B cell (primary cell): ENCODE measurements around the gene SLC1A5. TPM values are rescaled to one million over a fixed set of nuclear protein-coding genes. Genes with fewer than 3 reads are reported as not detected.

ENCODE experiments used
- ATAC-seq: fragments of 200-7000 bp; cut with Tn5 transposase; one replicate; pipeline ENCODE4 v1.10.0; 2021; ENCODE audit warnings: low read depth, mild to moderate bottlenecking, moderate number of reproducible peaks, moderate library complexity
- CTCF ChIA-PET: fragments of 350-600 bp; sonication (Branson Sonifier 250); formaldehyde crosslinking; loops from one replicate; lab custom pipeline; 2021; ENCODE audit warnings: antibody characterized with exemption, inconsistent platforms; lab: Charles Lee
- POLR2A ChIA-PET: fragments of 350-600 bp; sonication (Branson Sonifier 250); formaldehyde crosslinking; loops from one replicate; lab custom pipeline; 2021; ENCODE audit warnings: antibody characterized with exemption; lab: Charles Lee
- DNase-seq: peaks from one replicate; pipeline ENCODE4 v3.0.0; 2013
- H2AFZ ChIP-seq: 2 replicates; pipeline ENCODE4 v1.6.1; 2012; ENCODE audit warnings: mild to moderate bottlenecking, low read depth, low read length; ENCODE audit not compliant: insufficient read depth, poor library complexity, severe bottlenecking
- H3K27ac ChIP-seq, 2 donors: 1 replicate in 1 of 2; 2 replicates in 1 of 2; pipeline ENCODE4 v1.5.1; 2012 to 2013; ENCODE audit warnings: low read length in 2 of 2, mild to moderate bottlenecking in 2 of 2, moderate library complexity in 1 of 2
- H3K27me3 ChIP-seq, 4 experiments: fragments of 200-600 bp in 1 of 4; sonication (generic) in 1 of 4; replicated peaks in 1 of 4; 1 replicate in 2 of 4; 2 replicates in 2 of 4; pipeline versions ENCODE4 v1.6.1 to v1.7.0; 2013 to 2016; ENCODE audit warnings: low read length in 3 of 4, mild to moderate bottlenecking in 2 of 4, mixed read lengths in 1 of 4, moderate library complexity in 1 of 4; ENCODE audit not compliant: insufficient read depth in 4 of 4, control insufficient read depth in 3 of 4; ENCODE audit errors: control extremely low read depth in 1 of 4
- H3K36me3 ChIP-seq, 2 experiments: replicated peaks in 1 of 2; 1 replicate in 1 of 2; 2 replicates in 1 of 2; pipeline versions ENCODE4 v1.6.1 to v1.7.1; 2013; ENCODE audit warnings: low read length in 1 of 2; ENCODE audit not compliant: insufficient read depth in 2 of 2, control insufficient read depth in 1 of 2; ENCODE audit errors: control extremely low read depth in 1 of 2, extremely low read depth in 1 of 2
- H3K4me1 ChIP-seq, 2 donors: fragments of 200-600 bp in 1 of 2; sonication (generic) in 1 of 2; 1 replicate in 1 of 2; 2 replicates in 1 of 2; pipeline versions ENCODE4 v1.5.1 to v1.6.1; 2013 to 2017; ENCODE audit warnings: low read length in 2 of 2; ENCODE audit not compliant: control insufficient read depth in 2 of 2, insufficient read depth in 2 of 2
- H3K4me2 ChIP-seq: replicated peaks from 2 replicates; pipeline ENCODE3; 2012; ENCODE audit warnings: mild to moderate bottlenecking, low read depth, low read length; ENCODE audit not compliant: poor library complexity, severe bottlenecking
- H3K4me3 ChIP-seq, 5 experiments: fragments of 200-600 bp in 1 of 5; sonication (generic) in 1 of 5; 1 replicate in 3 of 5; 2 replicates in 2 of 5; pipeline versions ENCODE4 v1.5.1 to v1.7.0; 2011 to 2016; ENCODE audit warnings: low read length in 4 of 5, mild to moderate bottlenecking in 4 of 5, low read depth in 2 of 5, control low read depth in 1 of 5, moderate library complexity in 1 of 5; ENCODE audit not compliant: insufficient read depth in 1 of 5; ENCODE audit errors: control extremely low read depth in 1 of 5, extremely low read depth in 1 of 5
- H3K79me2 ChIP-seq: fragments of 200-600 bp; sonication (generic); one replicate; pipeline ENCODE4 v1.6.0; 2016; ENCODE audit warnings: low read length; ENCODE audit not compliant: control insufficient read depth, insufficient read depth
- H3K9ac ChIP-seq: fragments of 200-600 bp; sonication (generic); 2 replicates; pipeline ENCODE4 v1.6.1; 2017; ENCODE audit warnings: mild to moderate bottlenecking, low read length, moderate library complexity
- H3K9me3 ChIP-seq, 3 donors: one replicate each; pipeline versions ENCODE4 v1.6.1 to v1.7.1; 2013; ENCODE audit warnings: low read length in 2 of 3; ENCODE audit not compliant: control insufficient read depth in 2 of 3, insufficient read depth in 1 of 3; ENCODE audit errors: control extremely low read depth in 1 of 3
- H4K20me1 ChIP-seq: 2 replicates; pipeline ENCODE4 v1.6.0; 2012; ENCODE audit warnings: mild to moderate bottlenecking, low read length; ENCODE audit not compliant: insufficient read depth, control insufficient read depth, poor library complexity, severe bottlenecking
- H3K27ac Mint-ChIP-seq: one replicate; pipeline ENCODE4 v1.8.0; 2021; ENCODE audit warnings: mixed read lengths
- H3K27me3 Mint-ChIP-seq: one replicate; pipeline ENCODE4 v1.8.0; 2021; ENCODE audit warnings: mixed read lengths
- H3K4me1 Mint-ChIP-seq: one replicate; pipeline ENCODE4 v1.8.0; 2021; ENCODE audit warnings: mixed read lengths
- H3K4me3 Mint-ChIP-seq: one replicate; pipeline ENCODE4 v1.8.0; 2021; ENCODE audit warnings: mixed read lengths
- H3K9me3 Mint-ChIP-seq: one replicate; pipeline ENCODE4 v1.8.0; 2022; ENCODE audit warnings: mixed read lengths; ENCODE audit not compliant: insufficient read depth
- CTCF ChIP-seq: fragments of 200-600 bp; IDR thresholded peaks from one replicate; pipeline ENCODE4 v1.8.0; 2022; ENCODE audit warnings: antibody characterized with exemption, mild to moderate bottlenecking
- EZH2 ChIP-seq: IDR thresholded peaks from 2 replicates; pipeline ENCODE4 v1.6.1; 2012; ENCODE audit warnings: borderline replicate concordance, low read depth, mild to moderate bottlenecking, moderate library complexity, low read length; ENCODE audit not compliant: insufficient read depth, poor library complexity, severe bottlenecking
- WGBS: methylation state at CpG from one replicate; pipeline ENCODE4 v1.1.5; 2013; ENCODE audit warnings: missing lambda C conversion rate; ENCODE audit not compliant: insufficient coverage; 5-methylcytosine and 5-hydroxymethylcytosine counted together
- intact Hi-C: fragments of 100-400 bp; cut with micrococcal nuclease; formaldehyde crosslinking; loops from one replicate; pipeline ENCODE4 v1.10.0; 2022
- polyA plus RNA-seq: library from polyadenylated mRNA; depleted of rRNA; stranded (reverse); fragments of >200 nt; gene quantifications from 2 replicates; pipeline ENCODE4 v1.2.3, GENCODE V29; 2012
- total RNA-seq, 2 donors: library from RNA; stranded (reverse); fragments of 120-200 nt in 1 of 2; gene quantifications; 1 replicate in 1 of 2; 2 replicates in 1 of 2; pipeline versions ENCODE4 v1.2.3 to v1.2.4, GENCODE V29; 2013 to 2022

Gene SLC1A5
- total and polyA plus RNA-seq, 2 donors (not counting 1 experiment from before 2014, with no cell fraction given) = 19.0 to 37.3 TPM

- H3K9ac ChIP-seq = no peak overlapping the region
- peaks cover 2% of the 10 kb centered on the region for H3K4me1 Mint-ChIP-seq
- H2AFZ ChIP-seq = peak overlapping the region; percentile 28
Measured at GRCh38 chr19:46766569-46767317, 21.7 kb downstream of the SLC1A5 start.

More at GRCh38 chr19:46766569-46767317, 21.7 kb downstream of the SLC1A5 start:
- DNase-seq (peak; percentile 67), ATAC-seq (peak; percentile 64)
- H4K20me1 ChIP-seq = no peaks in the 10 kb centered on the region
- H3K4me2 ChIP-seq = no peak overlapping the region
- TF ChIP-seq CTCF (peak; percentile 72), EZH2 (no peak)
- no peak overlapping the region for H3K27ac ChIP-seq
- Mint-ChIP-seq H3K27ac (no peak overlapping the region), H3K27me3 (no peaks in the 10 kb centered on the region), H3K4me3 (no peak overlapping the region), H3K9me3 (no peaks in the 10 kb centered on the region)
- CTCF ChIA-PET = interaction anchor here (0.7 to 3.9 kb wide), 16 partner anchors 9 to 1146 kb away, joined by 3 to 54 read pairs (median 5); partner anchors contain the start of gene SLC1A5
- H3K4me1 ChIP-seq = no peaks in the 10 kb centered on the region
- no peaks in the 10 kb centered on the region for H3K27me3 ChIP-seq
- no peaks in the 10 kb centered on the region for H3K79me2 ChIP-seq
- POLR2A ChIA-PET = no interaction called here
- intact Hi-C loops = no loop called here
- H3K4me3 ChIP-seq = no peak overlapping the region
- H3K36me3 ChIP-seq = no peaks in the 10 kb centered on the region
- peaks cover 0 to 4% (median 0%) of the 10 kb centered on the region in 3 donors for H3K9me3 ChIP-seq
- 55% methylated on average over 16 of the region's 18 CpGs for WGBS
